NCI-H2227 (cell line): ENCODE measurements around the gene IMP4.

Source experiments
- DNase-seq: peaks from one replicate; lab custom pipeline; 2025; ENCODE audit not compliant: unreplicated experiment; lab: John Stamatoyannopoulos, UW

Gene IMP4

GRCh38 chr2:130355578-130356431, 13.1 kb downstream of the IMP4 start, which contains the start of gene PTPN18:
Gene PTPN18, plus strand, starts transcription at chr2:130356056. Its CDS starts 52 bp downstream, at chr2:130356108.
- DNase-seq: peak; percentile 95

GRCh38 chr2:130357864-130358263, 15.2 kb downstream of the IMP4 start:
- no peak for DNase-seq

- no peak for DNase-seq
Observed at GRCh38 chr2:130358420-130359350, 16.0 kb downstream of the IMP4 start.

GRCh38 chr2:130359466-130359865, 16.8 kb downstream of the IMP4 start:
- no peak for DNase-seq

GRCh38 chr2:130363479-130363878, 20.8 kb downstream of the IMP4 start:
- no peak for DNase-seq

- no peak for DNase-seq
Observed at GRCh38 chr2:130365075-130365474, 22.4 kb downstream of the IMP4 start.

- DNase-seq: no peak
Observed at GRCh38 chr2:130365963-130366362, 23.3 kb downstream of the IMP4 start.

- no peak for DNase-seq
Observed at GRCh38 chr2:130366720-130367119, 24.0 kb downstream of the IMP4 start.

GRCh38 chr2:130368786-130369185, 26.1 kb downstream of the IMP4 start:
- no peak for DNase-seq

GRCh38 chr2:130369311-130369964, 26.7 kb downstream of the IMP4 start:
- no peak for DNase-seq

GRCh38 chr2:130369965-130370341, 27.3 kb downstream of the IMP4 start:
- no peak for DNase-seq

GRCh38 chr2:130370490-130370889, 27.8 kb downstream of the IMP4 start:
- no peak for DNase-seq

GRCh38 chr2:130371723-130372054, 29.0 kb downstream of the IMP4 start:
- DNase-seq: peak; percentile 81

GRCh38 chr2:130372055-130372832, 29.5 kb downstream of the IMP4 start:
- DNase-seq: peak; percentile 96

- peak; percentile 26 for DNase-seq
Observed at GRCh38 chr2:130372833-130373807, 30.4 kb downstream of the IMP4 start.

- DNase-seq: no peak
Observed at GRCh38 chr2:130373808-130374365, 31.2 kb downstream of the IMP4 start.

GRCh38 chr2:130374587-130375290, 32.0 kb downstream of the IMP4 start:
- DNase-seq: no peak
